HG02759 (cell line): ENCODE results near the gene CD300LF.

Source experiments
- ATAC-seq: cut with Tn5 transposase; IDR thresholded peaks from one replicate; pipeline ENCODE4 v1.9.1; 2021; ENCODE audit warnings: mild to moderate bottlenecking, moderate library complexity; ENCODE audit not compliant: unreplicated experiment

CD300LF gene

GRCh38 chr17:74645010-74645409 lies 67.7 kb downstream of the CD300LF start:
- no peak for ATAC-seq

GRCh38 chr17:74644419-74644818 lies 68.3 kb downstream of the CD300LF start:
- ATAC-seq = no peak
